Breast epithelium (tissue), 3 donors: ENCODE data around the gene MYF5.

Experiments
- POLR2A ChIP-seq: fragments of 450-650 bp; IDR thresholded peaks from one replicate; pipeline ENCODE4 v1.6.1; 2016; ENCODE audit warnings: antibody characterized with exemption, mild to moderate bottlenecking, moderate library complexity
- POLR2AphosphoS5 ChIP-seq, 3 donors: sonication (generic); formaldehyde crosslinking; IDR thresholded peaks; one replicate each; pipeline ENCODE4 v1.6.1; 2017; ENCODE audit warnings: antibody characterized with exemption in 3 of 3
- TF ChIP-seq, protein P1 (sequence below), 3 donors: fragments of 450-650 bp; IDR thresholded peaks; one replicate each; pipeline ENCODE4 v1.5.1; 2016 to 2017; ENCODE audit warnings: antibody characterized with exemption in 3 of 3, mild to moderate bottlenecking in 3 of 3, moderate library complexity in 3 of 3

DNA sequence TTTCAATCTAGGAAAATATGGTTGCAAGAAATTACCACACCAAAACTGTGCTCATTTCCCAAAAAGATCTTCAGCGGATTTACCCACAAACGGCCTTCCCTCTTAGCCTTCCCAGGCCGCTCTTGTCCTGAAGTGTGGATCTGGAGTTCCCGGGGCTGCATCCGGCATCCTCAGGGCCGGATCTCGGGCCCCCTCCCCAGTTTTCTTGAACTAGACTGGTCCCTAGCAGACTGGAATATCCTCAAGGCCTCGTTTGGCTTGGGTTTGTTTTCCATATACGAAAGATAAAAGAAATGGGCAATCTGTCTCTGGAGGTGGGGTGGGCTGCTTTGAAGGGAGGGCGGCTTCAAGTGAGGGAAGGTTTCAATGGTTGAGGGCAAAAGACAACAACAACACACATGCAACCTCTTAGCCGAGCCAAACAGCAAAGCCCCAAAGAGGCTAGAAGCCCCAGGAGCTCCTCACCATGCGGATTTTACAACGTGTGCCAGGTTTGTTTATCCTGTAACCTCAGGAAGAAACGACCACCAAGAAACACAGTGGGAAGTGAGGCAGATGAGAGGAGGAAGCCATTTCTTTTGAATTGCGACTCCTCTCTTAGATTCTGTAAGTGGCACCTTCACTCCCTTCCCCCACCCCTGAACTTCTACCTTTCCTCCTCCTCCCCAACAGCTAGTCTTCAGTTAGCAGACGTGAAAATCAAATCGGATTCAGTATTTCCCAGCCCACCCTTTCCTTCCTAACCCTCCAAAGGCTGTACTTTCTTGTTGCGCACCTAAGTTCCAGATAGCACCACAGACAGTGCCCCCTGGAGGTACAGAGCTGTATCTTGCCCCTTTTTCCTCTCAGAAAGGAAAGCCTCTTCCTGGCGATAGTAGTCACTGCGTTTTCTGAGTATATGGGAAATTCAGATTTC is 6.6 kb upstream of the MYF5 start:
- TF ChIP-seq, protein P1, sequence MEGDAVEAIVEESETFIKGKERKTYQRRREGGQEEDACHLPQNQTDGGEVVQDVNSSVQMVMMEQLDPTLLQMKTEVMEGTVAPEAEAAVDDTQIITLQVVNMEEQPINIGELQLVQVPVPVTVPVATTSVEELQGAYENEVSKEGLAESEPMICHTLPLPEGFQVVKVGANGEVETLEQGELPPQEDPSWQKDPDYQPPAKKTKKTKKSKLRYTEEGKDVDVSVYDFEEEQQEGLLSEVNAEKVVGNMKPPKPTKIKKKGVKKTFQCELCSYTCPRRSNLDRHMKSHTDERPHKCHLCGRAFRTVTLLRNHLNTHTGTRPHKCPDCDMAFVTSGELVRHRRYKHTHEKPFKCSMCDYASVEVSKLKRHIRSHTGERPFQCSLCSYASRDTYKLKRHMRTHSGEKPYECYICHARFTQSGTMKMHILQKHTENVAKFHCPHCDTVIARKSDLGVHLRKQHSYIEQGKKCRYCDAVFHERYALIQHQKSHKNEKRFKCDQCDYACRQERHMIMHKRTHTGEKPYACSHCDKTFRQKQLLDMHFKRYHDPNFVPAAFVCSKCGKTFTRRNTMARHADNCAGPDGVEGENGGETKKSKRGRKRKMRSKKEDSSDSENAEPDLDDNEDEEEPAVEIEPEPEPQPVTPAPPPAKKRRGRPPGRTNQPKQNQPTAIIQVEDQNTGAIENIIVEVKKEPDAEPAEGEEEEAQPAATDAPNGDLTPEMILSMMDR (IDR thresholded peaks at IDR 0.05): no peak
- TF ChIP-seq POLR2A (no peak), POLR2AphosphoS5 (IDR thresholded peaks at IDR 0.05) (no peak)
